ENCODE measurements around the gene LAMA2.

- TF ChIP-seq, protein P1, sequence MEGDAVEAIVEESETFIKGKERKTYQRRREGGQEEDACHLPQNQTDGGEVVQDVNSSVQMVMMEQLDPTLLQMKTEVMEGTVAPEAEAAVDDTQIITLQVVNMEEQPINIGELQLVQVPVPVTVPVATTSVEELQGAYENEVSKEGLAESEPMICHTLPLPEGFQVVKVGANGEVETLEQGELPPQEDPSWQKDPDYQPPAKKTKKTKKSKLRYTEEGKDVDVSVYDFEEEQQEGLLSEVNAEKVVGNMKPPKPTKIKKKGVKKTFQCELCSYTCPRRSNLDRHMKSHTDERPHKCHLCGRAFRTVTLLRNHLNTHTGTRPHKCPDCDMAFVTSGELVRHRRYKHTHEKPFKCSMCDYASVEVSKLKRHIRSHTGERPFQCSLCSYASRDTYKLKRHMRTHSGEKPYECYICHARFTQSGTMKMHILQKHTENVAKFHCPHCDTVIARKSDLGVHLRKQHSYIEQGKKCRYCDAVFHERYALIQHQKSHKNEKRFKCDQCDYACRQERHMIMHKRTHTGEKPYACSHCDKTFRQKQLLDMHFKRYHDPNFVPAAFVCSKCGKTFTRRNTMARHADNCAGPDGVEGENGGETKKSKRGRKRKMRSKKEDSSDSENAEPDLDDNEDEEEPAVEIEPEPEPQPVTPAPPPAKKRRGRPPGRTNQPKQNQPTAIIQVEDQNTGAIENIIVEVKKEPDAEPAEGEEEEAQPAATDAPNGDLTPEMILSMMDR (IDR thresholded peaks at IDR 0.05 in 2 of 3, conservative IDR thresholded peaks at IDR 0.05 in 1 of 3; ENCODE audit: borderline replicate concordance in 1 of 3, insufficient read depth in 1 of 3, low read depth in 2 of 3, low read length in 2 of 3), result no peak
- TF ChIP-seq EZH2 (IDR thresholded peaks at IDR 0.05) (no peak), EZH2phosphoT487 (IDR thresholded peaks at IDR 0.05; ENCODE audit: borderline replicate concordance) (no peak), POLR2A (IDR thresholded peaks at IDR 0.05; ENCODE audit: borderline replicate concordance, extremely low read depth, insufficient read depth, insufficient read length) (no peak), SRF (IDR thresholded peaks at IDR 0.05; ENCODE audit: low read depth) (no peak), ATF3 (IDR thresholded peaks at IDR 0.05) (no peak), POLR2AphosphoS5 (IDR thresholded peaks at IDR 0.05; ENCODE audit: low read depth, low read length) (no peak), SP1 (IDR thresholded peaks at IDR 0.05; ENCODE audit: low read depth) (no peak), SIN3A (IDR thresholded peaks at IDR 0.05; ENCODE audit: low read depth) (no peak), YY1 (IDR thresholded peaks at IDR 0.05; ENCODE audit: extremely low read depth, insufficient replicate concordance, low read depth, low read length) (no peak), ZBTB33 (IDR thresholded peaks at IDR 0.05; ENCODE audit: extremely low read depth, insufficient replicate concordance, low read length) (no peak)
- TF ChIP-seq, protein P2, sequence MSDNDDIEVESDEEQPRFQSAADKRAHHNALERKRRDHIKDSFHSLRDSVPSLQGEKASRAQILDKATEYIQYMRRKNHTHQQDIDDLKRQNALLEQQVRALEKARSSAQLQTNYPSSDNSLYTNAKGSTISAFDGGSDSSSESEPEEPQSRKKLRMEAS (IDR thresholded peaks at IDR 0.05), result no peak
- TF ChIP-seq, protein P3, sequence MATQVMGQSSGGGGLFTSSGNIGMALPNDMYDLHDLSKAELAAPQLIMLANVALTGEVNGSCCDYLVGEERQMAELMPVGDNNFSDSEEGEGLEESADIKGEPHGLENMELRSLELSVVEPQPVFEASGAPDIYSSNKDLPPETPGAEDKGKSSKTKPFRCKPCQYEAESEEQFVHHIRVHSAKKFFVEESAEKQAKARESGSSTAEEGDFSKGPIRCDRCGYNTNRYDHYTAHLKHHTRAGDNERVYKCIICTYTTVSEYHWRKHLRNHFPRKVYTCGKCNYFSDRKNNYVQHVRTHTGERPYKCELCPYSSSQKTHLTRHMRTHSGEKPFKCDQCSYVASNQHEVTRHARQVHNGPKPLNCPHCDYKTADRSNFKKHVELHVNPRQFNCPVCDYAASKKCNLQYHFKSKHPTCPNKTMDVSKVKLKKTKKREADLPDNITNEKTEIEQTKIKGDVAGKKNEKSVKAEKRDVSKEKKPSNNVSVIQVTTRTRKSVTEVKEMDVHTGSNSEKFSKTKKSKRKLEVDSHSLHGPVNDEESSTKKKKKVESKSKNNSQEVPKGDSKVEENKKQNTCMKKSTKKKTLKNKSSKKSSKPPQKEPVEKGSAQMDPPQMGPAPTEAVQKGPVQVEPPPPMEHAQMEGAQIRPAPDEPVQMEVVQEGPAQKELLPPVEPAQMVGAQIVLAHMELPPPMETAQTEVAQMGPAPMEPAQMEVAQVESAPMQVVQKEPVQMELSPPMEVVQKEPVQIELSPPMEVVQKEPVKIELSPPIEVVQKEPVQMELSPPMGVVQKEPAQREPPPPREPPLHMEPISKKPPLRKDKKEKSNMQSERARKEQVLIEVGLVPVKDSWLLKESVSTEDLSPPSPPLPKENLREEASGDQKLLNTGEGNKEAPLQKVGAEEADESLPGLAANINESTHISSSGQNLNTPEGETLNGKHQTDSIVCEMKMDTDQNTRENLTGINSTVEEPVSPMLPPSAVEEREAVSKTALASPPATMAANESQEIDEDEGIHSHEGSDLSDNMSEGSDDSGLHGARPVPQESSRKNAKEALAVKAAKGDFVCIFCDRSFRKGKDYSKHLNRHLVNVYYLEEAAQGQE (IDR thresholded peaks at IDR 0.05; ENCODE audit: low read depth), result no peak
These were observed 381.6 kb downstream of the LAMA2 start for GRCh38 chr6:129264480-129265045.
